NOMO-1 (cell line): Measurements from ENCODE around the gene SLC46A3.
"Not testable (repeated sequence)": the region's sequence is repeated elsewhere in the genome, so short reads cannot be mapped to it uniquely, and the experiment has no call there.

Experiments used
- DNase-seq, 2 experiments: peaks; one replicate each; lab custom pipeline; 2025; ENCODE audit not compliant: unreplicated experiment in 2 of 2; lab: John Stamatoyannopoulos, UW

SLC46A3 gene

DNA sequence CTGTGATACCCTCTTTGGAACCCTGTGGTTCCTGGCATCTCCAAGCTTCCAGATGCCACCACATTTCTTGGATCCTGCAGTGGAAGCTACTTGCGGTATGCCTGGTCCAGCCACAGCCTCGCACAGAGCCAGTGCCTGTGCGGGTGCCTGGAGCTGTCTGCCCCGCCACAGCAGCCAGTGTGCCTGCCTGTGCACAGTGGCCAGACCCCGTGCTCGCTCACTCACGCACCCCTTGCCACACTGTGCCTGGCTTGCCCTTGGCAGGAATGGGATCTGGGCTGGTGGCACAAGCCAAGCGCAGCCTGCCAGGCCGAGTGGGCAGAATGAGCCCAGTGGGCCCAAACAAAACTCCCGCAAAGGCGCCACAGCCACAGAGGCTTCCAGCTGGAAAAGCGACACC, 33.7 kb downstream of the SLC46A3 start:
- DNase-seq, result no peak

DNA sequence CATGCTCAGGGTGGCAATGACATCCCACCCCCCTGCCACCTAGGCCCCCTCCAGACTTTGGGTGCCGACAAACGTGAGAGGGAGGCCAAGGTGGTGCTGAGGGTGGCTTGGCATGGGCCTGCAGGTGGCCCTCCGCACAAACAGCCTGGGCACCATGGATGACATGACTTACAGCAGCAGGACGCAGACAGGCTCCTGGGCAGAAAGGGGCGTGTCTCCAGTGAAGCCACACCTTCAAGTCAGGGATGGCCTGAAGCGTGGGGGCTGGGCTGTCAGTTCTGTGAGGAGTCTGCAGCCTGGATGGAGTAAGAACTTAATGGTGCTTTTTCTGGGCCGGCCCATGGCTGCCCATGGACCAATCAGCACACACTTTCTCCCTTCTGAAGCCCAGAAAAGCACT, 34.5 kb downstream of the SLC46A3 start:
- no peak for DNase-seq

DNA sequence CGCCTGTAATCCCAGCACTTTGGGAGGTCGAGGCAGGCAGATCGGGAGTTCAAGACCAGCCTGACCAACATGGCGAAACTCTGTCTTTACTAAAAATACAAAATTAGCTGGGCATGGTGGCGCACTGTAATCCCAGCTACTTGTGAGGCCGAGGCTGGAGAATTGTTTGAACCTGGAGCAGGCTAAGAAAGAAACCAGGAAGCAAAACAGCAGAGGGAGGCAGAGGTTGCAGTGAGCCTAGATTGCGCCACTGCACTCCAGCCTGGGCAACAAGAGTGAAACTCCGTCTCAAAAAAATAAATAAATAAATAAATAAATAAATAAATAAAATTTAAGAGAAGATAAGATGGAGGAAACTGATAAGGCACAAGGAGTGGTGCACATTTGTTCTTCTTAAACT, 35.6 kb downstream of the SLC46A3 start:
- DNase-seq, result not testable (repeated sequence)

DNA sequence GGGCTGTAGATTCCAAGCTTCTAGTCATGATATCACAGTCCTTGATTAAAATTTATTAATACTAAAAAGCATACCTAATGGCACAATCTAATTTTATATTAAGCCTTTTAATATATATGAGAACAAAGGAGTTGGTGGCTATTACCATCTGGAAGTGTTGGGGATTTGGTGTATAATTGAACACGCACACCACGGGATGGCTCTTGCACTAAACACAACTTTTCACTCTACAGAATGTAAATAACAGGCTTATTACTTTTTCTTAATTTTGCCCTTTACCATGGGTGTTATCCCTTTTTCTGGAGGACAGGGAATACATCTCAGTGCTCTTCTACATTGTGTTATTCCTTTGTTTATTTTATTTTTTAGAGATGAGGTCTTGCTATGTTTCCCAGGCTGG, 38.2 kb downstream of the SLC46A3 start:
- no peak for DNase-seq

DNA sequence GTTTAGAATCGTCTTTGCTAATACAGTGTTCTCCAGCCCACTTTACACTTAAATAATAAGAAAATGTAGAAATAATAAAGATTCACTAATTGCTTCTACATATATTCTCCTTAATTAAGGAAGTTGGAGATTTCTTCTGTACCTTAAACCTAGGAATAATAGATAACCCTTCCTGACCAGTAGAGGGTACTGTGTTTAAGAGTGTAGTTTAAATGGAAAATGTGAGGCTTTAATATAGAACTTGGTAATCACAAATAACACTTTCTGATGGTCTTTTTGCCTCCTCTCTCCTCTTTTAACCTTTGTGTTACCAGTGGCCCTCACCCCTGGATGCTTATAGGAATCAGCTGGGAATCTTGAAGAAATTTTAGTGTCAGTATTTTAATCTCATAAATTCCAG, 39.1 kb downstream of the SLC46A3 start:
- peak in 1 of 2 experiments; percentile 39 for DNase-seq

DNA sequence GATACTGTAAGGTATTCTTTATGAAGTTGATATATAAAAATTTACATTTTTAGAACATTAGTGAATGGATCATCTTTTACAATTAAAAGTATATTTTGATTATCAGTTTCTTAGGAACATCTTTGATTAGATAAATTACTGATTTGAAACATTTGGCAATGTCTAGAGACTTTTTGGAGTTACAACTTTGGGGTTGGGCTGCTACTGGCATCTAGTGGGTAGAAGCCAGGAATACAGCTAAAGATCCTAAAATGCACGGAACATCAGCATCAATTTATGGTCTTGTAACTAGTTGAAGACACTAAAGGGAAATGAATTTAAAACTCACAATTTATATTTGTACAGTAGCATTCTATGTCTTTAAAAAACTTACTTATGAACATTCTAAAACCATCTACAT, 40.0 kb downstream of the SLC46A3 start:
- DNase-seq, result no peak

DNA sequence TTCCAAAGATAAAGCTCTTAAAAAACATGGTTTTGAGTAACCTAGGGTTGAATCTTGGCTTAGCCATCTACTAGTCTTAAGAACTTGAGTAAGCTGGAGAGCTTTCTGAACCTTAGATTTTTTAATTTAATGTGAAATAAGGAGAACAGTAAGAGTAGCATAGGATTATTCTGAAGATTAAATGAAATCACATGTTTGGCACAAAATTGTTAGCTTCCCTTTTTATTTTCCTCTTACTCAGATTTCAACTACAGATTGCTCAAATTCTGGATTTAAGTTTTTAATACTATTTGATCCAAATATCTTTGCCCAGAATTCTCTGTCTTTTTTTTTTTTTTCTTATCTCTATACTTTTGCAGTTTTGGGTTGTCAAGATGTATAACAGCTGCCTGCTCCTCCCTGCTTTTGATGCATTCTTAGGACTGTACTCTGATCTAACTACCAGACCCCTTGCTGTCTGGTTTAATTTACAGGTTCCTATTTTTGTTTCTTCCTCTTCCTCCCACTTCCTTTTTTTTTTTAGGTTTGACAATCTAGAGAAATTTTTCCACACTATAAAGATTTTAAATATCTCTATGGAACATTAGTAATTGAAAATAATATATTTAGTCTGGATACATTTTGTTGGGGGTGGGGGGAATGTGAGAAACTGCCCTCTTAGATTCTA, 47.5 kb downstream of the SLC46A3 start:
- DNase-seq, result peak; percentile 64 to 83

DNA sequence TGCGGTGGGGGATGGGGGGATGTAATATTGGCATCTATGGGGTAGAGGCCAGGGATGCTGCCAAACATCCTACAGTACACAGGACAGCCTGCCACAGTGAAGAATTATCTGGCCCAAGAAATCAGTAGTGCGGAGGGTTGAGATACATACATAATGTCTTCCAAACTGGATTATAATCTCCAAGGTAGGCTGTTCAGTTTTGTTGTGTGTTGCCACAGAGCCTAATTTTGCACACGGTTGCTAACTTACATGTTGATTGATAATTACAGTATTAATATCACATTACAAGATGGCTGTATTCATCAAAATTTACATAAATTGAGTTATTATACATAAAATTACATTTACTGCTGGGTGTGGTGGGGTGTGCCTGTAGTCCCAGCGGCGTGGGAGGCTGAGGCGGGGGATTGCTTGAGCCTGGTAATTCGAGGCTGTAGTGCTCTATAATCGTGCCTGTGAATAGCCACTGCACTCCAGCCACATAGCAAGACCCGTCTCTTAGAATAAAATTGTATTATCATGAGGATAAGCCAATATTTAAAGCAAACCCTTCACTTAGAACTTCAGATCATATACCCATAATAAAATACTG, 51.8 kb downstream of the SLC46A3 start:
- no peak for DNase-seq

DNA sequence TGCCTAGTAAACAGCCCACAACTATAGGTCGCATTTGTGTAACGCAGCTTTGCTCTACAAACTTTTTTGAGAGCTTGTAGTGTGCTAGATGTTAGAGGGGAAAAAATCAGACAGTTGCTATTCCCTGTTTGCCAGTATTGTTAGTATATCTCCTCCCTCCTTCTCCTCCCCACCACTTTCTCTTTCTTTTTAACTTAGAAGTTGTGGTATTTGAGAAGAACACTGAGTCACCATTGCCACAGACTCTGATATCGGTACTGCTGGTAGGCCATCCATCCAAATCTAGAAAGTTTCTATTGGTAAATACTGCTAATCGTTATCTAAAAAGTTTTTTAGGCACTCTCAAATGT, 59.2 kb downstream of the SLC46A3 start:
- peak; percentile 32 to 73 for DNase-seq

DNA sequence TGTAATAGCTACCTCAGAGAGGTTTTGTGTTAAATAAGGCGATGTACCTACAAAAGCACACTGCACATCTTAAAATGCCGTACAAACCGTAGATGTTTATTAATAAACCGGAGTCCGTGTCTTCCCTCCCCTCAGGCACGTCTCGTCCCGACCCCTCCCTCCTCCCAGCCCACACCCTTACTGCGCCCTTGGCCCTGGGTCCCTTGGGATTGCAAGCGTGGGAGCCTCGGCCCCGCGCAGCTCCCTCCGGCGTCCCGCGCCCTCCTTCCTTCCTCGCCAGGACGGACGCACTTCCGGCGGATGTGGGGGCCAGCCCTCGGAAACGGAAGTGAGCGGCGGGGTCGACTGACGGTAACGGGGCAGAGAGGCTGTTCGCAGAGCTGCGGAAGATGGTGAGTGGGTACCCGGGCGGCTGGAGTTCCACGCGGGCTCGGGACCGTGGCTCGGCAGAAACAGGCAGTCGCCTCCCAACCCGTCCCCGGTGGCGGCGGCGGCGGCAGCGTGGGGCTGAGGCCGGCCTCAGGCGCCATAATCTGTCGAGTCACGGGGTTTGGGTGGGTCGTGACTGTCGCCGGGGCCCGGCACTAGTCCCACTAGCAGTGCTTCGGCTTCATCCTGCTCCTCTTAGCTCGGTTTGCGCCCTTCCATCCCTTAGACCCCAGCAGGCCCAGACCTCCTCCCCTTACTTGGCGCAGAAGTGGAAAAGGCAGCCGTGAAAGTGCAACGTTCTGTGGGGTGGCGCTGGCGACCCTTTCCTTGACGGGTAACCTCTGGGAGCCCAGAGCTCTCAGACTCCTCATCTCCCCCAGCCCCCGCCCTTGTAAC, 59.8 kb downstream of the SLC46A3 start, which contains the start of gene POMP:
POMP (plus strand) TSS at position 335 of the 825 bp plus-strand sequence; CDS start at position 390, 55 bp downstream.
- DNase-seq, result peak; percentile 90

DNA sequence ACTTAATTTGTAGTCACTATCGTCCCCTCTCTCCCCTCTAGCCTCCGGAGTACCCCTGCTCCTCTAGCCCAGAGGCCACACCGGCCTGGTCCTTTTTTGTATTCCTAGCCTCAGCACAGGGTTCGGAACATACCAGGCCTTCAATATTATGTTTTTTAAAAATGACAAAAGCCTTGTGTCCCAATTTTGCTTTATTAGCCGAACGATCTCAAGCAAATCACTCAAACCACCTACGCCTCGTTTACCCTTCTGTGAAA, 60.3 kb downstream of the SLC46A3 start:
- no peak for DNase-seq

DNA sequence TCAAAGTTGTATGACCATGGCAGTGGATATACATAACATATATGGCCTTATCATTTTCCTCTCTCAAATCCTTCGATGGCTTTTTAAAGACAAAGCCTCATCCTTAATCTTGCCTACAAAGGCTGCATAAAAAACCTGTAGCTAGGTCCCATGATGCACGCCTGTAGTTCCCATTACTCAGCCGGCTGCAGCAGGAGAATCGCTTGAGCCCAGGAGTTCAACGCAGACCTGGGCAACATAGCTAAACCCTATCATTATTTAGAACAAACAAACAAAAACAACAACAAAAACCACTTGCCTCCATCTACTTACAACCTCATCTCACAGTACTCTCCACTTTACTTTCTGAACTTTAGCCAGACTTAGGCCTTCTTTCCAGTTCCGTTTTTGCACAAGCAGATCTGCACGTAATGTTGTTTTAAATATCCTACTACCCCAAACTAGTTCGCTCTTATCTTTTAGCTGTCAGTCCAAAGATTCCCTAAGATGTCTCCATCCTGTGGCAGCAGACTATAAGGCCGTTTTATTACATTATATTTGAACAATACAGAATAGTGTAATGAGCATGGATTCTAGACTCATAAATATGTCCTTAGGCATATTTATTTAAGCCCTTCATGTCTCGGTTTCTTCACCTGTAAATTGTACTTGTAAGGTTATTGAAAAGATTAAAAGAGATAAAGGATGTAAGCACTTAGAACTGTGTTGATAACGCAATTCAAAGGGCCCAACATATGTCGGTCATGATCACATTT, 60.8 kb downstream of the SLC46A3 start:
- DNase-seq, result peak; percentile 84 to 93

DNA sequence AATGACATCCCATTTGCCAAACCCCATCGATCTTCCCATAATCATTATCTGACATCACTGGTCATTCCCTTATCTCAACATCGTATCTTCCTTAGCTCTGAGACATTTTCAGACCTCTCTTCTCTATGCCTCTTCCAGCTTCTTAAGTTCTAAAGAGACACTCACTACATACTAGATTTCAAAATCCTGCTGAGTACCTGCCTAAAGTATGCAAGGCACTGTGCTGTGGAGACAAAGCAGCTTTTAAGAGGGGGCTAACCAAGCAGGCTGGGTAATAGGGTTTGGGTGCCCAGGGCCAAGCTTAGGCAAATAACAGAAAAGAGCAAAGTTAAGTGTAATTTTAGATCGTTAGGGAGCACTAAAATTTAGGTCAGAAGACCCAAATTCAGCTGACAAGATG, 63.2 kb downstream of the SLC46A3 start:
- no peak for DNase-seq

DNA sequence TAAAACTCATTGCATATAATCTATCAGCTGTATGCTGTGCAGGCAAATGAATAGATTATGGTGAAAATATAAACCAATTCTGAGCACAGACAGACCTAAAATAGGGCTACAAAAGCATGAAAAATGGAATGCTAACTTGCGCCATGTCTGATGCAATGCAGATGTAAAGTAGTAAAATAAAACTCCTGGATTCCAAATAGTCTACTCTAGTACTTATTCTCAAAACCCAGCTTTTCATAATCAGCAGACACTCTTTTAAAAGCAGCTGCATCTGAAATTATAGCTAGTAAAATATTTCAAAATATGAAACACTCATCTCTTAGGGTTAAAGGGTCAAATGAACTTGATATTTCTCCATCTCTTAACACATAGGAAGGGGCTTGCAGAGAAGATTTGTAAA, 64.5 kb downstream of the SLC46A3 start:
- DNase-seq, result no peak

DNA sequence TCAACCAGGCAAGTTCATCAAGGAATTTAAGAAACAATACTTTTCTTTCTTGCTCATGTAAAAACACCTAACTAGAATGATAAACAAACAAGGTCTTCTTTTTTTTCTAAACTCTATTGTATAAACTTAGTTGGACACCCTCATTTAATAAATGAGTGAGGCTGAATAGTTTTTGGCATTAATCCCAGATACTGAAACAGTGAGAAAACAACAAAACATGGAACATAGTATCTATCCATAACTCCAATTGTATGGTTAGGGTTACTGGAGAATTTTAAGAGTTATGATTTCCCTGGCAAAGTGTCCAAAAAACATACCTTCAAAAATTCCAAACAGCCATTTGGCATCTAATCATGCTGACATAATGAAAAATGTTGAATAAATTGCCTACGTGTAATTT, 65.7 kb downstream of the SLC46A3 start:
- no peak for DNase-seq

DNA sequence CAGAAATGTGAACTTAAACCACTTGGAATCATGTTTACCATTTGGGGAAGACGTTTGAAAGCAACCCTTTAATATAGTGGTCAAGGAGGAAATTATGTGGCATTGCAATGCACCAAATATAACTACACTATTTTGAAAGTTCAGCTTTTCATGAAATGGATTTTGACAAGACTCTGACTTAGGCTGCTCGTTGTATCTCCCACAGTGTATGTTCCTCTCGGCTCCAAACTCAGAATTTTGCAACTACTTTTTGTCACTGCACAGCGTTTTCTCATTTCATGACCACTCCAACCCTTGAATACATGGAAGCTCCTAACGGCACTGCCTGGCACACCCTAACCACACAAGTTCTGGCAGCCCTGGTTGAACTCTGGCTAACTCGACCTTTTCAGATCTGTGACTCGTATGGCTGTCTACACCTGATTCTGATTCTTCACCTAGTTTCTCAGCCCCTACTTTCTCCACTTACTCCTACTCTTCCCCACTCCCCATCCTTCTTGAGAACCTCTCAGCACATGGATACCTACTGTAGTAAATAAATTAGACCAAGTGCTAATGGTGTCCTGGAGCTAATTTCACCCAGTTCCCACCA, 66.9 kb downstream of the SLC46A3 start:
- peak; percentile 34 to 48 for DNase-seq

DNA sequence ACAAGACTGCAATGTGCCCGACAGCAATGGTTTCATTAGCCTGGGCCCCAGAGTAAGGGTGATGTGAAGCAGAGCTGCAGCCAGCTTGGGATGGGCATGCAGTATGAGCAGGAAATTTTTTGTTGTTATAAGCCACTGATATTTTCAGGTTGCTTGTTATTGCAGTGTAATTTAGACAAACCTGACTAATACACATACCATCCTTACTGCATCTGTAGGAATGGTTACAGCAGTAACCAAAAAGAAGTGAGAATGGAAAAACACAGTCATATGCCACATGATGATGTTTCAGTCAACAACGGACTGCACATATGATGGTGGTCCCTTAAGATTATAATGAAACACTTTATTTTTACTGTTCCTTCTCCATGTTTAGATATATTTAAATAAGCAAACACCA, 68.5 kb downstream of the SLC46A3 start:
- DNase-seq, result no peak
